Ureter (tissue), 1 donor: ENCODE measurements around the gene SLC46A1. TPM values are rescaled to one million over a fixed set of nuclear protein-coding genes. Genes with fewer than 3 reads are reported as not detected.
"Not testable (repeated sequence)": the region's sequence is repeated elsewhere in the genome, so short reads cannot be mapped to it uniquely, and the experiment has no call there.

Experiments
- DNase-seq: peaks from one replicate; pipeline ENCODE4 v3.0.0-alpha.2; 2020; ENCODE audit warnings: low spot score
- total RNA-seq: library from RNA; stranded (reverse); gene quantifications from one replicate; pipeline ENCODE4 v1.2.4, GENCODE V29; 2023
- donor health status: DM: yes; HTN: yes; CAD: no.

SLC46A1 gene
- total RNA-seq: 15.4 TPM

DNA sequence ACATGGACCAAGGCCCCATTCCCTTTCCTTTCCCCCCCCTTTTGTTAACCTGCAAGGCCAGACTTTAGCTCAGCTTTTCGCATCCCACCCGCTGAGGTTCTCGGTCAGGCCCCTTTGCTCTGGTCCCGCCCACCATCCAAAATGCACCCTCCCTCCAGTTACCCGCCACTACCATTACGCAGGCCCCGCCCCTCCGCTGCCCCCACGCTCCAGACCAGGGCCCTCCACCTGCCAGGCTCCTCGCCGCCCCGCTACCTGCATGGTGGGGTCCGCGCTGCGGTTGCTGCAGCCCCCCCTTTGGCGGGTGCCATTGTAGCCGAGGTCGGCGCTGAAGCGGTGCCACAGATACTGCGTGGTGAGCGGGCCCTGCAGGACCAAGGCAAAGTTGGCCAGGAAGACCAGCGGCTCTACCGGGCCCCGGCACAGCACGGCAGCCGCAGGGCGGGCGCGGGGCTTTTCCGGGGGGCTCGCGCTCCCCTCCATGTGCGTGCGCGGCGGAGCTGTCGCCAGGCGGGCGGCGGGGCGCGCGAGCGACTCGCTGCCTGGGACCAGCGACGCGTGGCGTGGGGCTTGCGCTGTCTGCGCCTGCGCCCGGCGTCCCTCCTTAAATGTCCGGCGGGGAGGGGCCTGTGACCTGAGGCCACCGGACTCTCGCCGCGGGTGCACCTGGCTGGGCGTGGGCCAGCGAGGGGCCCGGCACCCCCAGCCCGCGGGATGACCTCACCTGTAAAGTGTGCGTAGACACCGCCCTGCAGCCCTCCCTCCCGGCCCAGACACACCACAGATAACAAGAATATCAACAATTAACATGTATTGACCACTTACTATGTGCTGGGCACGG, at the start of gene SLC46A1:
SLC46A1 (minus strand) TSS at position 581 of the 841 bp plus-strand sequence; CDS start at position 483, 98 bp downstream.
- peak; percentile 62 for DNase-seq

DNA sequence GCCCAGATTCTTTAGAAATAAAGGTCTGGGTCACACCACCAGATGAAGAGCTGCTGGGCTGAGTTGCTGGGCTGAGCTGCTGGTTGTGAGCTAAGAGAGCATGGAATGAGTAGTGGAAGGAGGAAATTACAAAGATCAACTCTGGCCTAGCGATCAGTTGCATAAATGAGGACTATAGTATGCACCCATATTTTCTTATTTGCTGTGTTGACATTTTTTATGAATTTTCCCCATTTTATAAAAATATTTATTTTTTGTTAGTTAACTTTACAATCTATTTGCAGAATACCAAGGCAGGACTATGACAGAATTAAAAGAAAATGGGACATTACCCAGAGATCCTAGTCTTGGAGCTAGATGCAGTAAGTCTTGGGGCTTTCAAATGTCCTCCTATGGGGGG, 43.8 kb upstream of the SLC46A1 start:
- no peak for DNase-seq

DNA sequence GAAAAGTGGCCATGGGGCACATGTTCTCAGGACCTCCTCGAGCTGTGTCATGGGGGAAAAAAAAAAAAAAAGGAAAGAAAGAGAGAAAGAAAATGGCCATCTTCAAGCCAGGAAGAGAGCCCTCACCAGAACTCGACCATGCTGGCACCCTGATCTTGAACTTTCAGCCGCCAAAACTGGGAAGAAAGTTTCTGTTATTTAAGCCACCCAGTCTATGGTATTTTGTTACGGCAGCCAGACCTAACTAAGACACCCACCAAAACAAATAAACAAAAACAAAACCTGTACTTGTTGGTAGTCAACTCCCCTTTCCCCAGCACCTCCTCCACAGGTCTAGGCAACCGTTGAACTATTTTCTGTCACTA, 41.4 kb upstream of the SLC46A1 start:
- no peak for DNase-seq

DNA sequence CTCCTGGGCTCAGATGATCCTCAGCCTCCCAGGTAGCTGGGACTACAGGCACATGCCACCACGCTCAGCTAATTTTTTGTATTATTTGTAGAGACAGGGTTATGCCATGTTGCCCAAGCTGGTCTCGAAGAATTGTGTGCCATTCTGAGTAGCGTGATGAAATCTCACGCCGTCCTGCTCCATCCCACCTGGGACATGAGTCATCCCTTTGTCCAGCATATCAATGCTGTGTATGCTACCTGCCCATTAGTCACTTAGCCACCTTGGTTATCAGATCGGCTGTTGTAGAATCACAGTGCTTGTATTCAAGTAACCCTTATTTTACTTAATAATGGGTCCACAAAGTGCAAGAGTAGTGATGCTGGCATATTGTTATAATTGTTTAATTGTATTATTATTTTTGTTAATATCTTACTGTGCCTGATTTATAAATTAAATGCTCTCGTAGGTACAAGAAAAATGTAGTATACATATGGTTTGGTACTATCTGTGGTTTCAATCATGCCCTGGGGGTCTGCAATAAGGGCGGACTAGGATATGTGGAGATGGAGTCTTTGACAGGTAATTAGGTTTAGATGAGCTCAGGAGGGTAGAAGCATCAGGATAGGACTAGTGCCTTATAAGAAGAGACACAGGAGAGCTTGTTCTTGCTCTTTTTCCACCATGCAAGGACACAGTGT, 40.8 kb upstream of the SLC46A1 start:
- no peak for DNase-seq

DNA sequence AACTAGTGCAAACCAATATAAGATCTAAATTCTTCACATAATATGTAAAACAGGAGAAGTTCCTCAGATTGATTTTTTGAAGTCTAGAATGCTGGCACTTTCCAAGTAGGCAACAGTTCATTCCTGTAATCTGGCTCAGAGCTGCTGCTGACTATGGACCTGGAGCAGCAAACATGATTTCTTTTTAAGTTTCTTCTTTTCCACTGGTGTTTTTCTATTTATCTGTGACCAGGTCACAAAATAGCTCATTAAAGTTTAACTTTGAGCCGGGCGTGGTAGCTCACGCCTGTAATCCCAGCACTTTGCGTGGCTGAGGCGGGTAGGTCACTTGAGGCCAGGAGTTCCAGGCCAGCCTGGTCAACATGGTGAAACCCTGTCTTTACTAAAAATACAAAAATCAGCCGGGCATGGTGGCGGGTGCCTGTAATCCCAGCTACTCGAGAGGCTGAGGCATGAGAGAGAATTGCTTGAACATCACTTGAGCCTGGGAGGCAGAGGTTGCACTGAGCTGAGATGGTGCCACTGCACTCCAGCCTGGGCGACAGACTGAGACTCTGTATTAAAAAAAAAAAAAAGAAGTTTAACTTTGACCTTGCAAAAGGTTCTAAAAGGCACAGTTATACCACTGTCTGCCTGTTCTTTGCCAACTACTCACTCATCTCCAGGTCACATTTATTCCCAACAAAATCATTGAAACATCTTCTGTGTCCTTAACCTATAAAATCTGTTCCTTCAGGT, 38.1 kb upstream of the SLC46A1 start:
- DNase-seq: no peak

DNA sequence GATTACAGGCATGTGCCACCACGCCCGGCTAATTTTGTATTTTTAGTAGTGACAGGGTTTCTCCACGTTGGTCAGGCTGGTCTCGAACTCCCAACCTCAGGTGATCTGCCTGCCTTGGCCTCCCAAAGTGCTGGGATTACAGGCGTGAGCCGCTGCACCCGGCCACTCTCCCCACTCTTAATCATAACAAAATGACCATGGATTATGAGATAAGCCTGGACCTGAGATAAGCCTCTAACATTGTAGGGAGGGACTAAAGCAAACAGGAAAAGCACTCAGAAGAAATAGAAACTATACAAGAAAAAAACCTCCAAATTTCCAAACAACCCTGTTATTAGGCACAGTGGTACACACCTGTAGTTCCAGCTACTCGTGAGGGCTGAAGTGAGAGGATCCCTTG, 28.3 kb upstream of the SLC46A1 start:
- not testable (repeated sequence) for DNase-seq

DNA sequence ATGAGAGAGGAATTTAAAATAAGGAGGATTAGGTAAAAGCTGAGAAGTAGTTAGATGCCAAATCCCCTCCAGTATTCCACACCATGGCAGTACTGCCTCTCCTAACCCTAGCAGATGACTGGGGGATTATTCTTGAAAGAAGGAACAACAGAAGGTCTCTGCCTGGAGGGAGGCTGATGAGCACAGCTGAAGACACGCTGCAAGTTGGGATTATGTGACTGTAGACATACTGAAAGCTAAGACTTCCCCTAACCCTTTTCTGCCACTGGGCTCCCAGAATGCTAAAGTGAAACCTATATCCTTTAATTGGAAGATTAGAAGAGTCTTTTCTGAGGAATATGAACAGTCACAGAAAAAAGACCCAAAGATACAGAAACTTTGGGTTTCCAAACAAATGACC, 27.7 kb upstream of the SLC46A1 start:
- DNase-seq: no peak

DNA sequence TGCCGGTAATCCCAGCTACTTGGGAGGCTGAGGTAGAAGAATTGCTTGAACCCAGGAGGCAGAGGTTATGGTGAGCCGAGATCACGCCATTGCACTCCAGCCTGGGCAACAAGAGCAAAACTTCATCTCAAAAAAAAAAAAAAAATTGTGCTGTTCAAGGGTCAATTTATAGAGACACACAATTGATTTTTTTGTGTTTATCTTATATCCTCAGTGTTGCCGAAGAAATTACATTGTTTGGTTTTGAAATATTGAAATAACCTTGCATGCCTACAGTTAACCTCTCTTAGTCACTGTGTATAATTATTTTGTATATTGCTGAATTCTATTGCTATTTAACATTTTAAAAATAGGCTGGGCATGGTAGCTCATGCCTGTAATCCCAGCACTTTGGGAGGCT, 22.0 kb upstream of the SLC46A1 start:
- DNase-seq: not testable (repeated sequence)

DNA sequence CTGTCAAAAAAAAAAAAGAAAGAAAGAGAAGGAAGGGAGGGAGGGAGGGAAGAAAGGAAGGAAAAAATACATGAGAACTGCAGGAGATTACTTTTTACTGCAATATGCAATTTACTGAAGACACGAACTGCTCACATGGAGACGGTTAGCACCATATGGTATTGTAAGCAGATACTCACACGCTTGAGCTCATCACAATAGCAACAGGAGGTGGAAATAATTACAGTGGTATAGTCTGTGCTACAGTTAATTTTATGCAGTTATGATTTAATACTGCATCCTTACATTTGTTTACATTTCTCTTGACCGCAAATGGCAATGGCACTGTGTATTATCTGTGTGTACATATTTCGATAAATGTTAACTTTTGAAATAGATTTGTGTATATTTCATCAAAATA, 21.4 kb upstream of the SLC46A1 start:
- no peak for DNase-seq

DNA sequence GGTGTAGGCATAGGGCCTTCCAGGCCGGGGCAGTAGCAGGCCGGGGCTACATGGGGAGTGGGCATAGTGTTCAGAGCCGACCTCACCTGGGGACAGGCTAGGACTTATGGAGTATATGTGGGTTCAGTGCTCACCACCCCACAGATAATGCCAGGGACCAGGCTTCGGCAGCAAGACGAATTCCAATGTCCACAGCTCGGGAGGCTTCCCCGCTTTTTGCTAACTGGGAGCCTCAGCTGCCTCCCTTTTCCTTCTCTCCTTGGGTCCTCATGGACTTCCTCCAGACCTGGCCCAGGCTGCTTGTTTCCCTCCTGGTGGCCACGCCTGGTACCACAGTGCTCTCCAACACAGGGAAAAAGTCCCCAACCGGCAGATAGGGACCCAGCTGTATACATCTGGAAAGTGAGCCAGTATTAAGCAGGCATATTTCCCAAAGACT, 20.1 kb upstream of the SLC46A1 start:
- no peak for DNase-seq

DNA sequence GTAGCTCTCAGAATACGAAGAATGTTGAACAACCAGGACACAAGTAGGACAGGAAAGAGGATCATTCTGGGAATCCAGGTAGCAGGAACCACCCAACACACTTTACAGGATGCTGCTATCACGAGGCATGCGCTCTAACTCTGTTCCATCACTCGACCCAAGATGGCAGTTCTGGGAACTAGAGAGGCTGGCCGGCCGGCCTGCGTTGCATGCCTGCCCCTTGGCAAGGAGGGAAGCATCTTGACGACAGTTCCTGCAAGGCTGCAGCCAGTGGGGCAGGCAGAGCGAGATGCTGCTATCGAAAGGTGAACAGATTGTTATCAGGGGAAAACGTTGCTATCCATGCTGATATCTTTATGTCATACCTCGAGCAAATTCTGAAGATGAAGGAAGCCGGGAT, 19.2 kb upstream of the SLC46A1 start:
- DNase-seq: no peak

DNA sequence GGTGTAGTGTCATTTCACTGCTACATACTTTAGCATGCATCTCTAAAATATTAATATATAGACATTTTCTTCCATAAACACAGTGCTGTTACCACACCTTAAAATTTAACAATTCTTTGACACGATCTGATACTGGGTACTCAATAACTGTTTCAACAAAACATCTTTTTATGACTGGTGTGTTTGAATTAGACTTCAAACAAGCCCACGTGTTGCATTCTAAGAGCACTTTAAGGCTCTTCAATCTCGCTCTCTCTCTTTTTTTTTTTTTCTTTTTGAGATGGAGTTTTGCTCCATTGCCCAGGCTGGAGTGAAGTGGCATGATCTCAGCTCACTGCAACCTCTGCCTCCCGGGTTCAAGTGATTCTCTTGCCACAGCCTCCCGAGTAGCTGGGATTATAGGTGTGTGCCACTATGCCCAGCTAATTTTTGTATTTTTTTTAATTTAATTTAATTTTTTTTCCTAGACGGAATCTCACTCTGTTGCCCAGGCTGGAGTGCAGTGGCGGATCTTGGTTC, 15.8 kb upstream of the SLC46A1 start:
- no peak for DNase-seq

DNA sequence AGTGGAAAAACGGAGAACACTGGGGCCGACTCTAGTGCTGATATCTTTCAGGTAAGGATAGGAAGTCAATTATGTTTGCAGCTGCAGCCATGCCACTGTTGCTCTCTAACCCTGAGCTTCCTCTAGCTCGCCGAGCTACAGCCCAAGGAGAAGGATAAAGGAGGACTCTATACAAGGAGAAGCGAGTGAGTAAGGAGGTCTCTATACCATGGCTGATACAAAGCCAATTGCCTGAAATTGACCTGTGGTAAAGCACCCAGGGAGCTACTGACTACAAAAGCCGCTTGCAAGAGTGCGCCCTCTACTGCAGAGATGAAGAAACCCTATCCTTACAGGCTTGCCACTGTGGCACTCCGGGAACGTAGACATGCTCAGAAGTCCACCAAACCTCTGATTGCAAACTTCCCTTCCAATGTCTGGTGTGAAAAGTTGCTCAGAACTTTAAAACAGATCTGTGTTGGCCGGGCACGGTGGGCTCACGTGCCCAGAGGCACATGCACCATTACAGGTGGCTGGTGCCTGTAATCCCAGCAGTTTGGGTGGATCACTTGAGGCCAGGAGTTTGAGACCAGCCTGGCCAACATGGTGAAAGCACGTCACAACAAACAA, 10.8 kb upstream of the SLC46A1 start:
- no peak for DNase-seq

DNA sequence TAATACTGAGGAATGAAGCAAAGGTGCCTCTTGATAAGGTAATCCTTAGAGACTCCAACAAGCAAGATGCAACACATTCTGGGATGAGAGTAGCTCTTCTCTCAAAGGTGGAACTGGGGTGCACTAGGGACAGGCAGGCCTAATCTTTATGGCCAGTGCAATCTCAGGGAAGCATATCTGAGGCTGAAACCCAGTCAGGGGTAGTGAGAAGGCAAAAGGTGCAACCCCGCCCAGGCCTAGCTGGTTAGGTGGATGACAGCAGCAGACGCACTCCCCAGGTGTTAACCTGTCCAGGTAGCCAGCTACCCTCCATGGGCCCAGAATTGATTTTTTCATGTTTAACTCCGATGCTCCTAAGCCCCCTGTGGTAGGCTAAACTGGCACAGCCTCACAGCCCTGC, 9.9 kb upstream of the SLC46A1 start:
- no peak for DNase-seq

DNA sequence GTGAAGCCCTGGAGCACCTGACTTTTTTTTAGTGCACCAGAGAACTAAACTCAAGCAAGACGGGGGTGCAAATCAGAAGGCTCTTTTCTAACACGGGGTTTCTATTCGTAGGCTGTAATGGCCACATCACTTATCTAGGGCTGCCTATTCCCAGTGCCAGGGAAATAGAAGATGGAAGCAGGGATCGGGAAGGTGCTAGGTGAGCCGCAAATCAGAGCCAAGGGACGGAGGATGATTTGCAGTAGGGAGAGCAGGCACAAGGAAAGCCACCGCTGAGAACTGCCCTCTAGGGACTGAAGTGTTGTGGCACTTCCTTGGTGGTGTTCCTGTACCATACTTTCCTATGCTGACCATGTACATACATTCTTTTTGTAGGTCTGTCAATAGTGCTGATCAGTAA, 7.8 kb upstream of the SLC46A1 start:
- DNase-seq: no peak

DNA sequence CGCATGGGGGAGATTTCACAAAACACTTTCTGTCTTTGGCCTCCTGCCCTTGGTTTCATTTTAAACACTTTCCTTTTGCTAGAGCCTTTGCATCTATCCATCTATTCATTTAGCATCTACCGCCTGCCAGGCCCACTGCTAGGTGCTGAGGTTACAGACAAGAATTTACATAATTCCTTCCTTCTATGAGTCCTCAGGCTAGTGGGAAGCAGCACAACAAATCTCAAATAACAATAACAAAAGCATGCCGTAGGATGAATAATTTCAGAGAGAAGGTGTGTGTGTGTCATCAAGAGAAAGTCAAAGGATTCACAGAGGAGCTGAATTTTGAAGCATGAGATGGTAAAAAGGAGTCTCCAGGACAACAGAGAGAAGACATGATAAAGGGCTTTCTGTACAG, 6.1 kb upstream of the SLC46A1 start:
- no peak for DNase-seq

DNA sequence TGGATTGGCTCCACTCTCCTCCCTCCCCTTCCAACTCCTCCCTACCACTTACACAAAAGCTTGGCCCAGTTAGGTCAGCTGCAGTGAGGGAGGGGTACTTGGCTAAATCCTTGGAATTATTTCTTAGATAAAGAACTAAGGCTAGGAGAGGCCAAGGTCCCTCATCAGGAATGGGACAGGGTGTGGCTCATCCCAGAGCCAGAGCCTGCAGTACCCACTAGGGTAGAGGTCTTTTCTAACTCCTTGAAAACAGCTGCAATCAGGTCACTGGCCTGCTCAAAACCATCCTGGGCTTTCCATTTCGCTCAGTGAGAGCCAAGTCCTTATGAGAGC, 1.9 kb upstream of the SLC46A1 start:
- DNase-seq: no peak

DNA sequence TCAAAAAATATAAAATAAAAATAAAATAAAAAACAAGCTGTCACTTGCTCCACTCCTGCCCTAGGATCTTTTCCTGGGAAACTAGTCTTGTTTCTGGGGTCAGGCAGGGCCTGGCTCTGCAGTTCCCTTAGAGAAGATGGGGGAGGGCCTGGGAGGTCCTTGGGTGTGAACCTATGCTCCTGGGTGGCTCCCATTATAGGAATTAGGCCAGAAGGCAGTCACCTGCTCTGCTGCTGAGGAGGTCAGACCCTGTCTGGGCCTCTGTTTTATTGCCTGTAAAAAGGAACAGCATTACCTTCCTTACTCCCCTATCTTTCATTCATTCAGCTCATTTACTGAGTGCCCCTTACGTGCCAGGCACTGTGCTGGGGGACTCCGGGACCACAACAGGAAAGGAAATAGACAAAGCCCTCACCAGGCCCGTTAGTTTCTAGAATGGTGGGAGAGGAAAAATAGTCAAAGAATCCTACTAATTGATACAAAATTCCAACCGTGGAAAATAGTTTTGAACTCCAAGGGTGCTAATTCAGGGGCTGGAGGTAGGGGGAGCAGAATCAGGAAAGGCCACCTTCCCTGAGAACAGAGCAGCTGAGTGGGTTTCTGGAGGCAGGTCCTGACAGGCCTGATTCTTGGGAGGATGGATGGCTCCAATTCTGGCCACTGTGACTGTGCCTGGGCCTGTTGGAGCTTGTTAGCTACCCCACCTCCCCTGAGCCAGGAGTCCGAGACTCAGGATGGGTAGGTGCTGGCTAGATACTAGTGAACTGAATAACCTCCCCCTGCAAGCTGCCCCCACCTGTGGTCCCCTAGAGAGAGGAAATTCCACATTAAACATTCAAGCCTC, 1.3 kb upstream of the SLC46A1 start:
- peak; percentile 75 for DNase-seq

DNA sequence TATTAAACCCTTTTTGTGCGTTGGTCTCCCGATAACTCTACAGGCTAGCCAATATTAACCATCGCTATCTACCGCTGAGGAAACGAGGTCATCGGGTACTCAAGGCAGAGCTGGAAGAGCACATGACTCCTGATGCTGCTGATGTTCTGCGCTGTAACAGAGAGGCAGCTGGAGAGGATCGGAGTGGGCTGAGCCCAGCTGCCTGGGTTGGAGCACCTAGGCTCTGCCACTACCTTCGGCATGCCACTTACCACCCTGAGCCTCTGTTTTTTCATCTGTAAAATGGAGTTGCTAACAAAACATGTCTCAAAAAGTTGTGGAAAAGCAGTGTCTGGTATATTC, 432 bp upstream of the SLC46A1 start:
- no peak for DNase-seq

DNA sequence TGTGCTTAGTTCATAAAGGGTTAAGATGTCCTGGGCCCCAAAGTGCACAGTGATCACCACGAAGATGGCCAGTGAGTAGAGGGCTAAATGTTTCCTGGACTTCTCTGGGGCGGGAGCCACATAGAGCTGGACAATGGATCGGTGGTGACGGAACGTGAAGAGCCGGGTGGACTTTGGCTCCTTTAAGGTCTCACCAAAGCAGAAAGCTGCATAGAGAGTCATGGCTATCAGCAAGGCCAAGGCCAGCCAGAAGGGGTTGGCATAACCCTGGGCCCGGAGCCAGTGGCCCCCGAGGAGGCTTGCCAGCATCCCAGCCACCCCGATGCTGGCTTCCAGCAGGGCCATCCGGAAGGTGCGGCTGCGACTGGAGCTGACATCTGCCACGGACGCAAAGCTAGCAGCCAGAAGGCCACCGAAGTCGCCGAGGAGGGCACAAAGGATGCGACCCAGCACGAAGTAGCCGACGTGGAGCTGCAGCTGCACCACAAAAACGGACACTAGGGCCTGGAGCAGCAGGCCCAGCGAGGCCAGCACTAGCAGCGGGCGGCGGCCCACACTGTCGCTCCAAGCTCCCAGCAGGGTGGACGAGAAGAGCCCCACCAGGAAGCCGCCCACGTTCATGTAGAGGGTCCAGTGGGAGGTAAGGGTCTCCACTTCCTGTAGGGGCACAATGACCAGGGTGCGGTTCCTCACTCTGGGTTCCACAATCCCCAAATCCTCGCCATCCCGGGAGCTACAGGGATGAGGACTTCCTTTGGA, 1.0 kb downstream of the SLC46A1 start:
- DNase-seq: no peak

DNA sequence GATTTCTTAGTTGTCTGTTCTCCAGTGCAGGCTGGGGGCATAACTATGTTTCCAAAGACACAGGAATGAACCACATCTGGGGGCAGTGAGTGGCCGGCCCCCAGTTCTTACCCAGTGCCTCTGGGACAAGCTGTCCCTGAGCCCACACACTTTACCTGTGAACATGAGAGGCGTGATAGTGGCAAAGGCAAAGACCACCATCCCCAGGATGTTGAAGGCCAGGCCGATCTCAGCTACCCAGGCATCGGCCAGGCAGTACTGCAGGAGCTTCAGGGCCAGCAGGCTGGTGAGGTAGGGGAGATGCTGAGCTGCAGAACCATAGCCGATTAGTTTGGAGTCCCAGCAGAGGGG, 1.6 kb downstream of the SLC46A1 start:
- no peak for DNase-seq
